GM19397 (cell line): ENCODE results near the gene SERPINA12.

Source experiments
- ATAC-seq: cut with Tn5 transposase; IDR thresholded peaks from one replicate; pipeline ENCODE4 v1.9.1; 2021; ENCODE audit warnings: mild to moderate bottlenecking, moderate library complexity; ENCODE audit not compliant: unreplicated experiment

Gene SERPINA12

GRCh38 chr14:94467728-94468520 lies 41.3 kb downstream of the SERPINA12 start:
- ATAC-seq, result no peak

GRCh38 chr14:94466706-94467370 lies 42.4 kb downstream of the SERPINA12 start:
- ATAC-seq, result no peak

- ATAC-seq, result no peak
Measured at GRCh38 chr14:94465042-94465441, 44.2 kb downstream of the SERPINA12 start.

- no peak for ATAC-seq
Measured at GRCh38 chr14:94464290-94464689, 45.0 kb downstream of the SERPINA12 start.

- no peak for ATAC-seq
Measured at GRCh38 chr14:94462763-94463572, 46.3 kb downstream of the SERPINA12 start.

- ATAC-seq, result no peak
Measured at GRCh38 chr14:94462219-94462551, 47.1 kb downstream of the SERPINA12 start.

GRCh38 chr14:94461526-94462218 lies 47.6 kb downstream of the SERPINA12 start:
- no peak for ATAC-seq

GRCh38 chr14:94460631-94461416 lies 48.4 kb downstream of the SERPINA12 start:
- ATAC-seq, result no peak

- no peak for ATAC-seq
Measured at GRCh38 chr14:94458558-94459205, 50.6 kb downstream of the SERPINA12 start.

GRCh38 chr14:94458096-94458495 lies 51.2 kb downstream of the SERPINA12 start:
- no peak for ATAC-seq

GRCh38 chr14:94455928-94456327 lies 53.3 kb downstream of the SERPINA12 start:
- no peak for ATAC-seq

- no peak for ATAC-seq
Measured at GRCh38 chr14:94451826-94452225, 57.4 kb downstream of the SERPINA12 start.

GRCh38 chr14:94451091-94451771 lies 58.0 kb downstream of the SERPINA12 start:
- ATAC-seq, result no peak

GRCh38 chr14:94450722-94451090 lies 58.6 kb downstream of the SERPINA12 start:
- no peak for ATAC-seq

- no peak for ATAC-seq
Measured at GRCh38 chr14:94449930-94450329, 59.3 kb downstream of the SERPINA12 start.

GRCh38 chr14:94448071-94448808 lies 61.0 kb downstream of the SERPINA12 start:
- ATAC-seq, result no peak

- no peak for ATAC-seq
Measured at GRCh38 chr14:94447206-94447605, 62.1 kb downstream of the SERPINA12 start.

- ATAC-seq, result no peak
Measured at GRCh38 chr14:94446126-94446525, 63.1 kb downstream of the SERPINA12 start.

GRCh38 chr14:94445003-94445402 lies 64.3 kb downstream of the SERPINA12 start:
- no peak for ATAC-seq
